Testis (tissue), 2 donors: Measurements from ENCODE around the gene GRID1.

Source experiments
- POLR2A ChIP-seq: fragments of 450-650 bp; IDR thresholded peaks from one replicate; pipeline ENCODE4 v1.6.1; 2017; ENCODE audit warnings: antibody characterized with exemption, mild to moderate bottlenecking, moderate library complexity
- TF ChIP-seq, protein P1 (sequence below), 3 experiments: fragments of 450-650 bp in 2 of 3; fragments of 200-600 bp in 1 of 3; sonication (generic) in 1 of 3; IDR thresholded peaks; one replicate each; pipeline ENCODE4 v1.5.1; 2016 to 2019; ENCODE audit warnings: antibody characterized with exemption in 3 of 3, mild to moderate bottlenecking in 2 of 3, moderate library complexity in 1 of 3

DNA sequence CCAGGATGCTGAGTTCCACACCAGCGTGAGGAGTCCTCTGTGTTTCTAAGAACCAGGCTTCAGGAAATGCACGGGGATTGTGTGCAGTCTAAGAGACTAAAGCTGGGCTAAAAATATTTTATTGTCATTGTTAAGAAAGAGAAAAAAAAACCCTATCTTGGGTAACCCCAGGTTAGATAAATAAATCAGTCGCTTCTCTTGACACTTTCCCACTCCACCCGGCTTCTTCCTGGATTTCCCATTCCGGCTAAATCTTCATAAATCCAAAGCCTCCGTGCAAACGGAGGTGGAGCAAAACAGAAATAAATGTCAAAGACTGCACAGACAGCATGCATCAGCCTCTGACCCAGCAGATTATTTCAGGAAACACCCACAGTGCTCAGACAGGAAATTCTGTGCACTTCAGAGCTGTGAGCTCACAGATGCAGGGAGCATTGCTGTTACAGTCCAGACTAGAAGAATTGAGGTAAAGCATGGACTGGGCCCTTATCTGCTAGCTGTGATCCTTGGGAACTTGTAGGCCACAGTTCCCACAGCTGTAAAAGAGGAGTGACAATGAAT lies 44.8 kb upstream of the GRID1 start:
- TF ChIP-seq, protein P1, sequence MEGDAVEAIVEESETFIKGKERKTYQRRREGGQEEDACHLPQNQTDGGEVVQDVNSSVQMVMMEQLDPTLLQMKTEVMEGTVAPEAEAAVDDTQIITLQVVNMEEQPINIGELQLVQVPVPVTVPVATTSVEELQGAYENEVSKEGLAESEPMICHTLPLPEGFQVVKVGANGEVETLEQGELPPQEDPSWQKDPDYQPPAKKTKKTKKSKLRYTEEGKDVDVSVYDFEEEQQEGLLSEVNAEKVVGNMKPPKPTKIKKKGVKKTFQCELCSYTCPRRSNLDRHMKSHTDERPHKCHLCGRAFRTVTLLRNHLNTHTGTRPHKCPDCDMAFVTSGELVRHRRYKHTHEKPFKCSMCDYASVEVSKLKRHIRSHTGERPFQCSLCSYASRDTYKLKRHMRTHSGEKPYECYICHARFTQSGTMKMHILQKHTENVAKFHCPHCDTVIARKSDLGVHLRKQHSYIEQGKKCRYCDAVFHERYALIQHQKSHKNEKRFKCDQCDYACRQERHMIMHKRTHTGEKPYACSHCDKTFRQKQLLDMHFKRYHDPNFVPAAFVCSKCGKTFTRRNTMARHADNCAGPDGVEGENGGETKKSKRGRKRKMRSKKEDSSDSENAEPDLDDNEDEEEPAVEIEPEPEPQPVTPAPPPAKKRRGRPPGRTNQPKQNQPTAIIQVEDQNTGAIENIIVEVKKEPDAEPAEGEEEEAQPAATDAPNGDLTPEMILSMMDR (IDR thresholded peaks at IDR 0.05) = no peak
- no peak for TF ChIP-seq POLR2A
